Right lobe of liver (tissue), 6 donors: ENCODE data around the gene VPS25. TPM values are rescaled to one million over a fixed set of nuclear protein-coding genes. Genes with fewer than 3 reads are reported as not detected.

Source experiments
- ATAC-seq, 4 donors: fragments of 200-7000 bp; cut with Tn5 transposase; one replicate each; pipeline ENCODE4 v1.9.1; 2020; ENCODE audit warnings: mild to moderate bottlenecking in 4 of 4, moderate library complexity in 4 of 4
- DNase-seq, 3 donors: peaks; one replicate each; pipeline ENCODE4 v3.0.0-alpha.2; 2020
- H3K27ac ChIP-seq, 3 donors: fragments of 200-600 bp; one replicate each; pipeline ENCODE4 v1.8.0; 2022
- H3K27me3 ChIP-seq, 2 donors: fragments of 200-600 bp; one replicate each; pipeline ENCODE4 v1.8.0; 2022
- H3K36me3 ChIP-seq, 4 donors: fragments of 200-600 bp; sonication (generic) in 1 of 4; one replicate each; pipeline versions ENCODE4 v1.5.1 to v1.8.0; 2017 to 2022; ENCODE audit warnings: control low read depth in 1 of 4
- H3K4me1 ChIP-seq, 4 donors: fragments of 200-600 bp; sonication (generic) in 1 of 4; one replicate each; pipeline versions ENCODE4 v1.5.1 to v1.8.0; 2017 to 2022; ENCODE audit warnings: control low read depth in 1 of 4
- H3K4me3 ChIP-seq, 3 donors: fragments of 200-600 bp; one replicate each; pipeline ENCODE4 v1.8.0; 2022
- H3K9me3 ChIP-seq, 4 donors: fragments of 200-600 bp; sonication (generic) in 1 of 4; one replicate each; pipeline versions ENCODE4 v1.5.1 to v1.8.0; 2017 to 2022; ENCODE audit warnings: control low read depth in 1 of 4
- CTCF ChIP-seq, 4 donors: fragments of 200-600 bp in 3 of 4; fragments of 450-650 bp in 1 of 4; IDR thresholded peaks; one replicate each; pipeline versions ENCODE4 v1.5.1 to v1.8.0; 2016 to 2022; ENCODE audit warnings: antibody characterized with exemption in 4 of 4, mild to moderate bottlenecking in 2 of 4
- POLR2A ChIP-seq: fragments of 450-650 bp; IDR thresholded peaks from one replicate; pipeline ENCODE4 v1.6.1; 2017; ENCODE audit warnings: antibody characterized with exemption, mild to moderate bottlenecking
- WGBS: methylation state at CpG from one replicate; pipeline ENCODE4 v1.1.6; 2018; ENCODE audit warnings: low coverage, low lambda C conversion rate; ENCODE audit not compliant: insufficient coverage; ENCODE audit errors: missing lambda C conversion rate; 5-methylcytosine and 5-hydroxymethylcytosine counted together
- intact Hi-C, 2 donors: fragments of 100-400 bp; cut with DNase I; formaldehyde crosslinking; loops; one replicate each; pipeline versions ENCODE4 v1.11.2 to v1.14.1; 2022
- total RNA-seq, 6 experiments: library from RNA; depleted of rRNA in 2 of 6; stranded (reverse); fragments of >200 nt in 2 of 6; fragmentation: NEBNext Ultra II Directional in 3 of 6; extraction: Animal tissue kit (Norgen Biotek cat#: 25700) in 3 of 6; gene quantifications; one replicate each; pipeline versions ENCODE4 v1.1.0 to v1.2.4, GENCODE V29; 2016 to 2023
- donor health status: DM: no; HTN: yes; CAD: no.
- donor health status: DM: no; HTN: no; CAD: no.
- donor health status: DM: no; HTN: no; CAD: no.
- donor health status: DM: no; HTN: yes; CAD: no.
- donor health status: DM: no; HTN: yes; CAD: no.

VPS25 gene
- total RNA-seq, 6 experiments from 2014 or later: 28.3 to 47.0 (median 33.6) TPM

DNA sequence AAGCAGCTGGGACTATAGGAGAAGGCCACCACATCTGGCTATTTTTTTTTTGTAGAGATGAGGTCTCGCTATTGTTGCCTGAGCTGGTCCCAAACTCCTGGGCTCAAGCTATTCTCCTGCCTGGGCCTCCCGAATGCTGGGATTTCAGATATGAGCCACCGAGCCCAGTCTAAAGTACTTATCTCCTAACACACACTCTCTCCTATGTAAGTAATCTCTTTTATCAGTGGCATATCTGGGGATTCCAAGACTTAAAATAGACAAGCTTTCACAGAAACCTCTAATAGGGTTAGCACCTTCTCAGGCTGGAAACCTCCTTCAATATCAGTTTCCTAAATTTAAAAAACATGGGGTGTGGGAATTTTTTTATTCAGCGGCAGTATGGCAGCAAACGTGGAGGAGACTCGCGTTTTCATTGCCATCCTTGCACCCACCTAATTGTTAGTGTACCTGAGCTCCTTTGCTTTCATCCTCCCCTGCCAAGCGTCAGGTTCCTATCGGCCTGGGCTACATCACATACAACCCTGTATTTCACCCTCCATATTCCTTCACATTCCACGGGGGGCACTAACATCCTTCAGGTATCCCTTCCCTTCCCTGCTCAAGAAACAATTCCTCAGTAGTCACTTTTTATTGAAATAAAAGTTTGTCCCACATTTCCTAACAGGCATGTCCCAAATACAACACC, 29.5 kb upstream of the VPS25 start:
- intact Hi-C loops: no loop called here
- DNase-seq: no peak
- peak in 1 of 4 donors; percentile 5 for TF ChIP-seq CTCF (IDR thresholded peaks at IDR 0.05)
- TF ChIP-seq POLR2A: no peak
- Histone ChIP-seq H3K9me3 (no peaks in the 10 kb centered on the region), H3K27me3 (no peaks in the 10 kb centered on the region), H3K4me3 (peak overlapping the region; percentile 60 to 81 (median 62)), H3K27ac (peak overlapping the region; percentile 79 to 94 (median 85)), H3K36me3 (no peaks in the 10 kb centered on the region), H3K4me1 (peaks cover 0 to 37% (median 3%) of the 10 kb centered on the region in 4 donors)
- 45% methylated on average over 10 of the region's 10 CpGs for WGBS
- no peak for ATAC-seq

DNA sequence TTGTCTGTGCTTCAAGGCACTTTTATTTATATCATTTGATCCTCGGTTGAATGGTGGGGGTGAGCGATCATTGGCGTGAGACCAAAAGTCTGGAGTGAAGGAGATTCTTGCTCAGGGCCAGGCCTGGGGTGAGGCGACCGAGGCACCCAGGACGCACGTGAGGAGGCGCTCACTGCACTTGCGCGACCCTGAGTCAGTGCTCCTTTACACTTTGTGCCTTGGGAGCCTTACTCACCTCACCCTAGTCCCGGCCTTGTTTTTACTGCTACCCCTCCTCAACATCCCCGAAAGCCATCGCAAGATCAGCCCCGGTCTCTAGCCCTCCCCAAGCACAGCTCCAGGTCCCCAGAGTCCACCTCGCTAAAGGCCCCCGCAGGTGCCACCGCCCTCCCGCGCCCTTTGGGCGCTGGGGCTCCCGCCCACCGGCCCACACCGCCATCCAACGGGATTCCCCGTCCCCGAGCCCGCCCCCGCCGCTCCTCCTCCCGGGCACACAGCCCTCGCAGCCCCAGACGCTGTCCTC, 28.9 kb upstream of the VPS25 start:
- 0% methylated on average over 21 of the region's 32 CpGs for WGBS
- peak; percentile 89 to 94 (median 92) for ATAC-seq

DNA sequence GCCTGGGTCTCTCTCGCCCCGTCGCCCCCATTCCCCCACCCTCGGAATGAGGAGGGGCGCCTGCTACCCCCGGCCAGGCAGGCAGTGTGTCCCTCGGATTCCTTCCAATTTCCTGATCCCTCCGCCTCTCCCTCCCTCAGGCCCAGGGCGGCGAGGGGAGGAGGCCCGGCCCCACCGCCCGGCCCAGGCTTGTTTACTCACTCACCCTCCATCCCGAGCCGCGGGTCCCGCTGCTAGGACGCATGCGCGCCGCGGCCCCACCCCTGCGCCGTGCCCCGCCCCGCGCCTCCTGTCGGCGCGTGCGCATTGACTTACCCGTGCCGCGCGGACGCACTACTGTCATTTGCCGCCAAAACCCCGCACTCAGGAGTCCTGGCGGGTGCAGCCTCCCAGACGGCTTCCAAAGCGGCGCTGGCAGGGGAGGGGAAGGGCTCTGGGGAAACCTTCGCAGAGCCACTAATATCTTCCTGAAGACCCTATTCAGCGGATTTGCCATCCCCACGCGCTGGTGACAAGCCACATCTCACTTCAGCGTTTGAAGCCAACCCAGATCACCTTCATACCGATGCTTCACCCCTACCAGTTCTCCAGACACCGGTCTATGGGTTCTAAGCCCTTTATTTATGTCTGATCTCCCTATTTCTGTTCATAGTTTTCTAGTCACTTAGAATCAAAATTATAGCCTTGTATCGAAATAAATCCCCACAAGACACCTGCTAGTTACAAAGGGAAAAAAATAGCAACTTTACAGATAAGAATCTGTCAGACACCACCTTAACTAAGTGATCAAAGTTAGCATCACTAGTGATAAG, 28.2 kb upstream of the VPS25 start, which contains the start of gene EZH1:
TSS of gene EZH1 (minus strand) at position 235 of the 812 bp plus-strand sequence. CDS start 16,099 bp downstream, outside the sequence.
- H3K4me1 ChIP-seq: peaks cover 0 to 50% (median 6%) of the 10 kb centered on the region in 4 donors
- WGBS: 10% methylated on average over 24 of the region's 50 CpGs
- peak; percentile 64 for TF ChIP-seq POLR2A
- peak in 1 of 4 donors; percentile 19 for TF ChIP-seq CTCF (IDR thresholded peaks at IDR 0.05)
- intact Hi-C loops: no loop called here
- H3K36me3 ChIP-seq: no peaks in the 10 kb centered on the region
- H3K9me3 ChIP-seq: no peaks in the 10 kb centered on the region
- peak within 1 kb of the TSS; percentile 79 to 94 (median 85) for H3K27ac ChIP-seq
- ATAC-seq (peak; percentile 93 to 95 (median 94)), DNase-seq (peak; percentile 92 to 93 (median 93))
- H3K4me3 ChIP-seq: peak within 1 kb of the TSS; percentile 60 to 81 (median 62)
- no peaks in the 10 kb centered on the region for H3K27me3 ChIP-seq

More for the DNA sequence above, 28.9 kb upstream of the VPS25 start:
- Histone ChIP-seq H3K9me3 (no peaks in the 10 kb centered on the region), H3K4me1 (peaks cover 0 to 43% (median 3%) of the 10 kb centered on the region in 4 donors), H3K4me3 (peak overlapping the region; percentile 60 to 81 (median 62)), H3K27me3 (no peaks in the 10 kb centered on the region), H3K27ac (peak overlapping the region; percentile 79 to 94 (median 85)), H3K36me3 (no peaks in the 10 kb centered on the region)
- DNase-seq: peak; percentile 87 to 92 (median 92)
- TF ChIP-seq CTCF (IDR thresholded peaks at IDR 0.05) (no peak), POLR2A (no peak)
- intact Hi-C loops: no loop called here

GRCh38 chr17:42748202-42748907, 24.9 kb upstream of the VPS25 start:
- H3K9me3 ChIP-seq: no peaks in the 10 kb centered on the region
- H3K4me3 ChIP-seq: no peak overlapping the region
- intact Hi-C loops: no loop called here
- peaks cover 0 to 35% (median 7%) of the 10 kb centered on the region in 4 donors for H3K4me1 ChIP-seq
- DNase-seq (peak in 1 of 3 donors; percentile 51), ATAC-seq (no peak)
- H3K27ac ChIP-seq: peak overlapping the region in 1 of 3 donors; percentile 40
- no peaks in the 10 kb centered on the region for H3K36me3 ChIP-seq
- 31% methylated on average over 7 of the region's 7 CpGs for WGBS
- TF ChIP-seq POLR2A: no peak
- TF ChIP-seq CTCF (IDR thresholded peaks at IDR 0.05): no peak
- H3K27me3 ChIP-seq: no peaks in the 10 kb centered on the region
